Measurements from ENCODE around the gene ADGRL2.

Gene ADGRL2

GRCh38 chr1:81912383-81912782, 111.6 kb downstream of the ADGRL2 start:
- no peak for DNase-seq (ENCODE audit: low spot score)

- DNase-seq (ENCODE audit: low spot score) = no peak
Measured at GRCh38 chr1:81915937-81916336, 115.2 kb downstream of the ADGRL2 start.

GRCh38 chr1:81920245-81920740, 119.6 kb downstream of the ADGRL2 start:
- peak; percentile 31 for DNase-seq (ENCODE audit: low spot score)

GRCh38 chr1:81920886-81921285, 120.2 kb downstream of the ADGRL2 start:
- DNase-seq (ENCODE audit: low spot score) = no peak

- no peak for DNase-seq (ENCODE audit: low spot score)
Measured at GRCh38 chr1:81921344-81921743, 120.6 kb downstream of the ADGRL2 start.

- no peak for DNase-seq (ENCODE audit: low spot score)
Measured at GRCh38 chr1:81921851-81922462, 121.2 kb downstream of the ADGRL2 start.

- DNase-seq (ENCODE audit: low spot score) = no peak
Measured at GRCh38 chr1:81922955-81923354, 122.2 kb downstream of the ADGRL2 start.

- no peak for DNase-seq (ENCODE audit: low spot score)
Measured at GRCh38 chr1:81929106-81929505, 128.4 kb downstream of the ADGRL2 start.

- no peak for DNase-seq (ENCODE audit: low spot score)
Measured at GRCh38 chr1:81936853-81937252, 136.1 kb downstream of the ADGRL2 start.

- DNase-seq (ENCODE audit: low spot score) = no peak
Measured at GRCh38 chr1:81937791-81938450, 137.2 kb downstream of the ADGRL2 start.

GRCh38 chr1:81948495-81948894, 147.8 kb downstream of the ADGRL2 start:
- no peak for DNase-seq (ENCODE audit: low spot score)

- no peak for DNase-seq (ENCODE audit: low spot score)
Measured at GRCh38 chr1:81949421-81949820, 148.7 kb downstream of the ADGRL2 start.

GRCh38 chr1:81950037-81950436, 149.3 kb downstream of the ADGRL2 start:
- no peak for DNase-seq (ENCODE audit: low spot score)

- no peak for DNase-seq (ENCODE audit: low spot score)
Measured at GRCh38 chr1:81950591-81951244, 150.0 kb downstream of the ADGRL2 start.

GRCh38 chr1:81954534-81955020, 153.8 kb downstream of the ADGRL2 start:
- peak; percentile 25 for DNase-seq (ENCODE audit: low spot score)

GRCh38 chr1:81967951-81968350, 167.2 kb downstream of the ADGRL2 start:
- no peak for DNase-seq (ENCODE audit: low spot score)

- DNase-seq (ENCODE audit: low spot score) = no peak
Measured at GRCh38 chr1:81970416-81970815, 169.7 kb downstream of the ADGRL2 start.

GRCh38 chr1:81974222-81974841, 173.6 kb downstream of the ADGRL2 start:
- no peak for DNase-seq (ENCODE audit: low spot score)

GRCh38 chr1:81974883-81975555, 174.3 kb downstream of the ADGRL2 start:
- no peak for DNase-seq (ENCODE audit: low spot score)

GRCh38 chr1:81976539-81976938, 175.8 kb downstream of the ADGRL2 start:
- no peak for DNase-seq (ENCODE audit: low spot score)

GRCh38 chr1:81978945-81979344, 178.2 kb downstream of the ADGRL2 start:
- no peak for DNase-seq (ENCODE audit: low spot score)

- no peak for DNase-seq (ENCODE audit: low spot score)
Measured at GRCh38 chr1:81982523-81982922, 181.8 kb downstream of the ADGRL2 start.

All from D341Med (cell line).